ENCODE measurements around the gene ROBO1. TPM values are rescaled to one million over a fixed set of nuclear protein-coding genes. Genes with fewer than 3 reads are reported as not detected.

The ROBO1 gene
- polyA plus RNA-seq, 4 donors = 0.81 to 12.2 (median 2.6) TPM

- Histone ChIP-seq H3K27me3 (ENCODE audit: control insufficient read depth in 3 of 3, insufficient read depth in 3 of 3, low read length in 3 of 3) (no peaks in the 10 kb centered on the region), H3K4me1 (ENCODE audit: control insufficient read depth in 3 of 3, insufficient read depth in 2 of 3, low read depth in 1 of 3, low read length in 2 of 3) (no peaks in the 10 kb centered on the region), H3K36me3 (ENCODE audit: control insufficient read depth in 3 of 3, insufficient read depth in 2 of 3, low read depth in 1 of 3, low read length in 3 of 3) (no peaks in the 10 kb centered on the region), H3K9me3 (ENCODE audit: control insufficient read depth in 2 of 2, insufficient read depth in 1 of 2, low read depth in 1 of 2, low read length in 1 of 2) (no peaks in the 10 kb centered on the region), H3K27ac (ENCODE audit: low read depth in 1 of 3, low read length in 2 of 3) (no peak overlapping the region), H3K4me3 (ENCODE audit: low read depth in 1 of 3, low read length in 3 of 3) (no peak overlapping the region)
- peak; percentile 85 for FAIRE-seq
- 29 to 31% (median 29%) methylated on average over 7 of the region's 7 CpGs for WGBS, 3 donors
- DNase-seq = no peak
These were observed 270.2 kb downstream of the ROBO1 start for GRCh38 chr3:79497447-79498111.

GRCh38 chr3:79491029-79491641 lies 276.7 kb downstream of the ROBO1 start:
- Histone ChIP-seq H3K4me1 (ENCODE audit: control insufficient read depth in 3 of 3, insufficient read depth in 2 of 3, low read depth in 1 of 3, low read length in 2 of 3) (no peaks in the 10 kb centered on the region), H3K9me3 (ENCODE audit: control insufficient read depth in 2 of 2, insufficient read depth in 1 of 2, low read depth in 1 of 2, low read length in 1 of 2) (no peaks in the 10 kb centered on the region), H3K4me3 (ENCODE audit: low read depth in 1 of 3, low read length in 3 of 3) (no peak overlapping the region), H3K36me3 (ENCODE audit: control insufficient read depth in 3 of 3, insufficient read depth in 2 of 3, low read depth in 1 of 3, low read length in 3 of 3) (no peaks in the 10 kb centered on the region), H3K27me3 (ENCODE audit: control insufficient read depth in 3 of 3, insufficient read depth in 3 of 3, low read length in 3 of 3) (no peaks in the 10 kb centered on the region), H3K27ac (ENCODE audit: low read depth in 1 of 3, low read length in 2 of 3) (no peak overlapping the region)
- FAIRE-seq (no peak), DNase-seq (no peak)
- WGBS, 3 donors = 42 to 53% (median 47%) methylated on average over 4 of the region's 4 CpGs

GRCh38 chr3:79490165-79491028 lies 277.4 kb downstream of the ROBO1 start:
- Histone ChIP-seq H3K4me3 (ENCODE audit: low read depth in 1 of 3, low read length in 3 of 3) (no peak overlapping the region), H3K4me1 (ENCODE audit: control insufficient read depth in 3 of 3, insufficient read depth in 2 of 3, low read depth in 1 of 3, low read length in 2 of 3) (no peaks in the 10 kb centered on the region), H3K27me3 (ENCODE audit: control insufficient read depth in 3 of 3, insufficient read depth in 3 of 3, low read length in 3 of 3) (no peaks in the 10 kb centered on the region), H3K36me3 (ENCODE audit: control insufficient read depth in 3 of 3, insufficient read depth in 2 of 3, low read depth in 1 of 3, low read length in 3 of 3) (no peaks in the 10 kb centered on the region), H3K9me3 (ENCODE audit: control insufficient read depth in 2 of 2, insufficient read depth in 1 of 2, low read depth in 1 of 2, low read length in 1 of 2) (no peaks in the 10 kb centered on the region), H3K27ac (ENCODE audit: low read depth in 1 of 3, low read length in 2 of 3) (no peak overlapping the region)
- FAIRE-seq (no peak), DNase-seq (peak in 1 of 2 donors; percentile 17)
- whole genome bisulfite sequencing, 3 donors = 52 to 57% (median 53%) methylated on average over 8 of the region's 8 CpGs

- no peak for FAIRE-seq
- no peak for DNase-seq
- 79 to 91% (median 85%) methylated on average over 2 of the region's 2 CpGs for WGBS, 3 donors
- no peaks in the 10 kb centered on the region for H3K4me1 ChIP-seq (ENCODE audit: control insufficient read depth in 3 of 3, insufficient read depth in 2 of 3, low read depth in 1 of 3, low read length in 2 of 3)
- H3K27ac ChIP-seq (ENCODE audit: low read depth in 1 of 3, low read length in 2 of 3) = no peak overlapping the region
- H3K4me3 ChIP-seq (ENCODE audit: low read depth in 1 of 3, low read length in 3 of 3) = no peak overlapping the region
- no peaks in the 10 kb centered on the region for H3K27me3 ChIP-seq (ENCODE audit: control insufficient read depth in 3 of 3, insufficient read depth in 3 of 3, low read length in 3 of 3)
- no peaks in the 10 kb centered on the region for H3K9me3 ChIP-seq (ENCODE audit: control insufficient read depth in 2 of 2, insufficient read depth in 1 of 2, low read depth in 1 of 2, low read length in 1 of 2)
- H3K36me3 ChIP-seq (ENCODE audit: control insufficient read depth in 3 of 3, insufficient read depth in 2 of 3, low read depth in 1 of 3, low read length in 3 of 3) = no peaks in the 10 kb centered on the region
These were observed 279.4 kb downstream of the ROBO1 start for GRCh38 chr3:79488407-79488806.

- H3K9me3 ChIP-seq (ENCODE audit: control insufficient read depth in 2 of 2, insufficient read depth in 1 of 2, low read depth in 1 of 2, low read length in 1 of 2) = no peaks in the 10 kb centered on the region
- H3K4me3 ChIP-seq (ENCODE audit: low read depth in 1 of 3, low read length in 3 of 3) = no peak overlapping the region
- DNase-seq (no peak), FAIRE-seq (no peak)
- 32 to 57% (median 42%) methylated on average over 1 of the region's 1 CpG for WGBS, 3 donors
- no peaks in the 10 kb centered on the region for H3K36me3 ChIP-seq (ENCODE audit: control insufficient read depth in 3 of 3, insufficient read depth in 2 of 3, low read depth in 1 of 3, low read length in 3 of 3)
- no peak overlapping the region for H3K27ac ChIP-seq (ENCODE audit: low read depth in 1 of 3, low read length in 2 of 3)
- H3K4me1 ChIP-seq (ENCODE audit: control insufficient read depth in 3 of 3, insufficient read depth in 2 of 3, low read depth in 1 of 3, low read length in 2 of 3) = no peaks in the 10 kb centered on the region
- no peaks in the 10 kb centered on the region for H3K27me3 ChIP-seq (ENCODE audit: control insufficient read depth in 3 of 3, insufficient read depth in 3 of 3, low read length in 3 of 3)
These were observed 287.1 kb downstream of the ROBO1 start for GRCh38 chr3:79480746-79481145.

GRCh38 chr3:79478620-79479019 lies 289.2 kb downstream of the ROBO1 start:
- Histone ChIP-seq H3K4me1 (ENCODE audit: control insufficient read depth in 3 of 3, insufficient read depth in 2 of 3, low read depth in 1 of 3, low read length in 2 of 3) (no peaks in the 10 kb centered on the region), H3K27ac (ENCODE audit: low read depth in 1 of 3, low read length in 2 of 3) (no peak overlapping the region), H3K36me3 (ENCODE audit: control insufficient read depth in 3 of 3, insufficient read depth in 2 of 3, low read depth in 1 of 3, low read length in 3 of 3) (no peaks in the 10 kb centered on the region), H3K9me3 (ENCODE audit: control insufficient read depth in 2 of 2, insufficient read depth in 1 of 2, low read depth in 1 of 2, low read length in 1 of 2) (no peaks in the 10 kb centered on the region), H3K4me3 (ENCODE audit: low read depth in 1 of 3, low read length in 3 of 3) (no peak overlapping the region), H3K27me3 (ENCODE audit: control insufficient read depth in 3 of 3, insufficient read depth in 3 of 3, low read length in 3 of 3) (no peaks in the 10 kb centered on the region)
- no peak for FAIRE-seq
- 84 to 92% (median 87%) methylated on average over 1 of the region's 1 CpG for WGBS, 3 donors
- no peak for DNase-seq

GRCh38 chr3:79477242-79477641 lies 290.6 kb downstream of the ROBO1 start:
- 6 to 32% (median 8%) methylated on average over 1 of the region's 1 CpG for WGBS, 3 donors
- no peak for FAIRE-seq

GRCh38 chr3:79473993-79474392 lies 293.8 kb downstream of the ROBO1 start:
- no peak for DNase-seq
- H3K9me3 ChIP-seq (ENCODE audit: control insufficient read depth in 2 of 2, insufficient read depth in 1 of 2, low read depth in 1 of 2, low read length in 1 of 2) = no peaks in the 10 kb centered on the region
- no peak for FAIRE-seq
- H3K36me3 ChIP-seq (ENCODE audit: control insufficient read depth in 3 of 3, insufficient read depth in 2 of 3, low read depth in 1 of 3, low read length in 3 of 3) = no peaks in the 10 kb centered on the region
- H3K27me3 ChIP-seq (ENCODE audit: control insufficient read depth in 3 of 3, insufficient read depth in 3 of 3, low read length in 3 of 3) = no peaks in the 10 kb centered on the region
- 59 to 65% (median 62%) methylated on average over 2 of the region's 2 CpGs for WGBS, 3 donors
- no peaks in the 10 kb centered on the region for H3K4me1 ChIP-seq (ENCODE audit: control insufficient read depth in 3 of 3, insufficient read depth in 2 of 3, low read depth in 1 of 3, low read length in 2 of 3)
- no peak overlapping the region for H3K27ac ChIP-seq (ENCODE audit: low read depth in 1 of 3, low read length in 2 of 3)
- H3K4me3 ChIP-seq (ENCODE audit: low read depth in 1 of 3, low read length in 3 of 3) = no peak overlapping the region

More at GRCh38 chr3:79477242-79477641, 290.6 kb downstream of the ROBO1 start:
- no peak for DNase-seq
- Histone ChIP-seq H3K27ac (ENCODE audit: low read depth in 1 of 3, low read length in 2 of 3) (no peak overlapping the region), H3K36me3 (ENCODE audit: control insufficient read depth in 3 of 3, insufficient read depth in 2 of 3, low read depth in 1 of 3, low read length in 3 of 3) (no peaks in the 10 kb centered on the region), H3K9me3 (ENCODE audit: control insufficient read depth in 2 of 2, insufficient read depth in 1 of 2, low read depth in 1 of 2, low read length in 1 of 2) (no peaks in the 10 kb centered on the region), H3K4me3 (ENCODE audit: low read depth in 1 of 3, low read length in 3 of 3) (no peak overlapping the region), H3K27me3 (ENCODE audit: control insufficient read depth in 3 of 3, insufficient read depth in 3 of 3, low read length in 3 of 3) (no peaks in the 10 kb centered on the region), H3K4me1 (ENCODE audit: control insufficient read depth in 3 of 3, insufficient read depth in 2 of 3, low read depth in 1 of 3, low read length in 2 of 3) (no peaks in the 10 kb centered on the region)

Data from small intestine (tissue), 7 donors.